ENCODE measurements around the gene PDIA5. TPM values are rescaled to one million over a fixed set of nuclear protein-coding genes. Genes with fewer than 3 reads are reported as not detected.

Gene PDIA5
- total RNA-seq, 1 experiment from 2014 or later, result 50.8 TPM

DNA sequence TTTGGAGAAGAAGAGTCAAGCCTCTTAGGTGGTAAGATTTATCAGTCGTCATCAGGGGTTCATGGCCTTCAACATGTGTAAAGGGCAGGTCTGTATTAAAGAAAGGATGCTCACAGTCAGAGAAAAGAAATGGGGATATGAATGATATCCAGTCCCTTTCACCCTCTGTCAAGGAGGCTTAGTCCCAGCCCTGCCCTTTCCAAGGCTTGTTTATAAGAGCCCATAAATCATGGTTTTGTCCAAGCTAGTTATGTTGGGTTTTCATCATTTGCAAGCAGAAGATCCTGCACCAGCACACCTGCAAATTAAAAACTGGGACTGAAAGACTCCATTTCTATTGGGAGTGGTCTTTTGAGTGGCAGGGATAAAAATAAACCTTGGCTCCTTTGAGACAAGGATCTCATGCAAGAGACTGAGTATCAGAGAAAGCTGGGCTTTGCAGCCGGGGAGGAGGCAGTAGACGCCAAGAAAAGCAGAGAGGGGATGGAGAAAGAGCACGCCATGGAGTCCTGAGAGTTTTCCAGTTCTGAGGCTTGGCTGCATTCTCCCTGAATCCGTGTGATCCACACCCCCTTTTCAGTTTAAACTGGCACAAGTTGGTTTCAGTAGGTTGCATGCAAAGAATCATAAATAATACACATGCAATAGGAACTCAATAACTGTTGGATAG lies 12.6 kb upstream of the PDIA5 start:
- intact Hi-C loops (cut with micrococcal nuclease), result no loop called here

More for the DNA sequence above, 12.6 kb upstream of the PDIA5 start:
- ATAC-seq, result no peak
- no peak overlapping the region for H2AFZ ChIP-seq (ENCODE audit: low read depth, low read length, poor library complexity, severe bottlenecking)
- no TSS peak for BruUV-seq (replicated peaks)
- no peaks in the 10 kb centered on the region for H3K9me3 ChIP-seq (ENCODE audit: control insufficient read depth in 1 of 2, insufficient read depth in 1 of 2, low read depth in 1 of 2, low read length in 2 of 2)
- H3K27me3 ChIP-seq (ENCODE audit: insufficient read depth, low read length), result peaks cover 4% of the 10 kb centered on the region; the same call in 1 of the 2 replicates
- peaks cover 0 to 13% of the 10 kb centered on the region in 2 experiments; a peak in 2 of 4 replicates for H3K4me1 ChIP-seq (ENCODE audit: control insufficient read depth in 1 of 2, insufficient read depth in 2 of 2, low read length in 2 of 2)
- no peak overlapping the region for H3K27ac ChIP-seq (ENCODE audit: low read depth, low read length)
- no peak overlapping the region for H3K4me3 ChIP-seq (replicated peaks in 1 of 2; ENCODE audit: low read depth in 1 of 2, low read length in 2 of 2)
- no peak overlapping the region for H3K4me2 ChIP-seq (ENCODE audit: low read length)
- RAD21 ChIA-PET (ENCODE audit: low non-redundant PET in 1 of 2, low total read pairs in 2 of 2, uncharacterized antibody in 2 of 2, unreplicated experiment in 2 of 2), result no interaction called here
- no peak overlapping the region for H3K9ac ChIP-seq (ENCODE audit: low read length)
- no peaks in the 10 kb centered on the region for H3K79me2 ChIP-seq (ENCODE audit: insufficient read depth, low read length)
- CTCF ChIA-PET, result no interaction called here
- TF ChIP-seq EZH2 (IDR thresholded peaks at IDR 0.05) (no peak), POLR2AphosphoS5 (IDR thresholded peaks at IDR 0.05; ENCODE audit: low read depth, low read length) (no peak), RAD21 (IDR thresholded peaks at IDR 0.05; ENCODE audit: low read depth) (no peak), POLR2A (IDR thresholded peaks at IDR 0.05; ENCODE audit: borderline replicate concordance, extremely low read depth, insufficient read depth, insufficient read length) (no peak), ZNF274 (IDR thresholded peaks at IDR 0.05; ENCODE audit: low read depth, low read length) (no peak), CBX3 (IDR thresholded peaks at IDR 0.05; ENCODE audit: low read depth) (no peak), FOSL1 (IDR thresholded peaks at IDR 0.05; ENCODE audit: low read depth) (no peak), SP1 (IDR thresholded peaks at IDR 0.05; ENCODE audit: low read depth) (no peak), JUND (IDR thresholded peaks at IDR 0.05) (no peak), ZFX (IDR thresholded peaks at IDR 0.05) (no peak), EGR1 (IDR thresholded peaks at IDR 0.05; ENCODE audit: low read depth) (no peak), YY1 (IDR thresholded peaks at IDR 0.05; ENCODE audit: extremely low read depth, insufficient replicate concordance, low read depth, low read length) (no peak), CEBPB (IDR thresholded peaks at IDR 0.05; ENCODE audit: low read depth) (no peak), EZH2phosphoT487 (IDR thresholded peaks at IDR 0.05; ENCODE audit: borderline replicate concordance) (no peak)
- TF ChIP-seq, protein P1, sequence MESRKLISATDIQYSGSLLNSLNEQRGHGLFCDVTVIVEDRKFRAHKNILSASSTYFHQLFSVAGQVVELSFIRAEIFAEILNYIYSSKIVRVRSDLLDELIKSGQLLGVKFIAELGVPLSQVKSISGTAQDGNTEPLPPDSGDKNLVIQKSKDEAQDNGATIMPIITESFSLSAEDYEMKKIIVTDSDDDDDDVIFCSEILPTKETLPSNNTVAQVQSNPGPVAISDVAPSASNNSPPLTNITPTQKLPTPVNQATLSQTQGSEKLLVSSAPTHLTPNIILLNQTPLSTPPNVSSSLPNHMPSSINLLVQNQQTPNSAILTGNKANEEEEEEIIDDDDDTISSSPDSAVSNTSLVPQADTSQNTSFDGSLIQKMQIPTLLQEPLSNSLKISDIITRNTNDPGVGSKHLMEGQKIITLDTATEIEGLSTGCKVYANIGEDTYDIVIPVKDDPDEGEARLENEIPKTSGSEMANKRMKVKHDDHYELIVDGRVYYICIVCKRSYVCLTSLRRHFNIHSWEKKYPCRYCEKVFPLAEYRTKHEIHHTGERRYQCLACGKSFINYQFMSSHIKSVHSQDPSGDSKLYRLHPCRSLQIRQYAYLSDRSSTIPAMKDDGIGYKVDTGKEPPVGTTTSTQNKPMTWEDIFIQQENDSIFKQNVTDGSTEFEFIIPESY (IDR thresholded peaks at IDR 0.05; ENCODE audit: extremely low read depth, insufficient replicate concordance, low read length), result no peak
- TF ChIP-seq, protein P2, sequence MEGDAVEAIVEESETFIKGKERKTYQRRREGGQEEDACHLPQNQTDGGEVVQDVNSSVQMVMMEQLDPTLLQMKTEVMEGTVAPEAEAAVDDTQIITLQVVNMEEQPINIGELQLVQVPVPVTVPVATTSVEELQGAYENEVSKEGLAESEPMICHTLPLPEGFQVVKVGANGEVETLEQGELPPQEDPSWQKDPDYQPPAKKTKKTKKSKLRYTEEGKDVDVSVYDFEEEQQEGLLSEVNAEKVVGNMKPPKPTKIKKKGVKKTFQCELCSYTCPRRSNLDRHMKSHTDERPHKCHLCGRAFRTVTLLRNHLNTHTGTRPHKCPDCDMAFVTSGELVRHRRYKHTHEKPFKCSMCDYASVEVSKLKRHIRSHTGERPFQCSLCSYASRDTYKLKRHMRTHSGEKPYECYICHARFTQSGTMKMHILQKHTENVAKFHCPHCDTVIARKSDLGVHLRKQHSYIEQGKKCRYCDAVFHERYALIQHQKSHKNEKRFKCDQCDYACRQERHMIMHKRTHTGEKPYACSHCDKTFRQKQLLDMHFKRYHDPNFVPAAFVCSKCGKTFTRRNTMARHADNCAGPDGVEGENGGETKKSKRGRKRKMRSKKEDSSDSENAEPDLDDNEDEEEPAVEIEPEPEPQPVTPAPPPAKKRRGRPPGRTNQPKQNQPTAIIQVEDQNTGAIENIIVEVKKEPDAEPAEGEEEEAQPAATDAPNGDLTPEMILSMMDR (IDR thresholded peaks at IDR 0.05 in 2 of 3, conservative IDR thresholded peaks at IDR 0.05 in 1 of 3; ENCODE audit: borderline replicate concordance in 1 of 3, insufficient read depth in 1 of 3, low read depth in 2 of 3, low read length in 2 of 3), result no peak
- H3K36me3 ChIP-seq (ENCODE audit: control insufficient read depth in 1 of 2, insufficient read depth in 2 of 2, low read length in 2 of 2), result no peaks in the 10 kb centered on the region
- no peak for DNase-seq (ENCODE audit: low read depth, low spot score)
- POLR2A ChIA-PET, result no interaction called here
- H3K9me2 ChIP-seq (ENCODE audit: insufficient read depth), result no peaks in the 10 kb centered on the region
- no peaks in the 10 kb centered on the region for H4K20me1 ChIP-seq (ENCODE audit: insufficient read depth)

All from HCT116 (cell line).